ENCODE data around the gene LHX6.
A peak's percentile ranks its signal among the peaks of the same experiment; 100 is the strongest.

Gene LHX6

GRCh38 chr9:122228568-122229484 is at the start of gene LHX6:
LHX6 (minus strand) TSS chr9:122228957; CDS start chr9:122228740, 217 bp downstream.
- DNase-seq (ENCODE audit: low read depth in 2 of 3, low spot score in 2 of 3): no peak

- no peak for DNase-seq (ENCODE audit: low read depth in 2 of 3, low spot score in 2 of 3)
Measured at GRCh38 chr9:122277285-122277897, 48.6 kb upstream of the LHX6 start.

- no peak for DNase-seq (ENCODE audit: low read depth in 2 of 3, low spot score in 2 of 3)
Measured at GRCh38 chr9:122276096-122276495, 47.3 kb upstream of the LHX6 start.

GRCh38 chr9:122274055-122274454 is 45.3 kb upstream of the LHX6 start:
- DNase-seq (ENCODE audit: low read depth in 2 of 3, low spot score in 2 of 3): no peak

- no peak for DNase-seq (ENCODE audit: low read depth in 2 of 3, low spot score in 2 of 3)
Measured at GRCh38 chr9:122268041-122268814, 39.5 kb upstream of the LHX6 start.

- DNase-seq (ENCODE audit: low read depth in 2 of 3, low spot score in 2 of 3): no peak
Measured at GRCh38 chr9:122265149-122265915, 36.6 kb upstream of the LHX6 start.

- DNase-seq (ENCODE audit: low read depth in 2 of 3, low spot score in 2 of 3): peak; percentile 88 to 89 (median 88)
Measured at GRCh38 chr9:122264360-122265148, 35.8 kb upstream of the LHX6 start, which contains the start of the genes MRRF and RBM18. MRRF (plus strand) TSS chr9:122264882; CDS start chr9:122270892, 6,010 bp downstream. RBM18 (minus strand) TSS chr9:122264840; CDS start chr9:122261492, 3,348 bp downstream.

- no peak for DNase-seq (ENCODE audit: low read depth in 2 of 3, low spot score in 2 of 3)
Measured at GRCh38 chr9:122263699-122264349, 35.1 kb upstream of the LHX6 start.

- DNase-seq (ENCODE audit: low read depth in 2 of 3, low spot score in 2 of 3): no peak
Measured at GRCh38 chr9:122262073-122262472, 33.3 kb upstream of the LHX6 start.

- DNase-seq (ENCODE audit: low read depth in 2 of 3, low spot score in 2 of 3): no peak
Measured at GRCh38 chr9:122261469-122261881, 32.7 kb upstream of the LHX6 start.

- DNase-seq (ENCODE audit: low read depth in 2 of 3, low spot score in 2 of 3): no peak
Measured at GRCh38 chr9:122258886-122259415, 30.2 kb upstream of the LHX6 start.

- no peak for DNase-seq (ENCODE audit: low read depth in 2 of 3, low spot score in 2 of 3)
Measured at GRCh38 chr9:122256206-122256605, 27.4 kb upstream of the LHX6 start.

- DNase-seq (ENCODE audit: low read depth in 2 of 3, low spot score in 2 of 3): no peak
Measured at GRCh38 chr9:122254761-122255160, 26.0 kb upstream of the LHX6 start.

GRCh38 chr9:122252796-122253195 is 24.0 kb upstream of the LHX6 start:
- DNase-seq (ENCODE audit: low read depth in 2 of 3, low spot score in 2 of 3): no peak

GRCh38 chr9:122251351-122251750 is 22.6 kb upstream of the LHX6 start:
- DNase-seq (ENCODE audit: low read depth in 2 of 3, low spot score in 2 of 3): no peak

GRCh38 chr9:122248448-122248865 is 19.7 kb upstream of the LHX6 start:
- DNase-seq (ENCODE audit: low read depth in 2 of 3, low spot score in 2 of 3): no peak

- no peak for DNase-seq (ENCODE audit: low read depth in 2 of 3, low spot score in 2 of 3)
Measured at GRCh38 chr9:122246666-122247065, 17.9 kb upstream of the LHX6 start.

GRCh38 chr9:122244349-122244748 is 15.6 kb upstream of the LHX6 start:
- DNase-seq (ENCODE audit: low read depth in 2 of 3, low spot score in 2 of 3): no peak

- no peak for DNase-seq (ENCODE audit: low read depth in 2 of 3, low spot score in 2 of 3)
Measured at GRCh38 chr9:122239722-122240121, 11.0 kb upstream of the LHX6 start.

Data from activated CD8-positive, alpha-beta memory T cell treated with anti-CD3 and anti-CD28 coated beads for 48 hours (primary cell).